Common myeloid progenitor, CD34-positive (primary cell): ENCODE results near the gene PSPN.

Experiments used
- CTCF ChIA-PET: fragments of 350-600 bp; sonication (Branson Sonifier 250); formaldehyde crosslinking; loops from one replicate; lab custom pipeline; 2021; ENCODE audit warnings: antibody characterized with exemption; lab: Charles Lee
- POLR2A ChIA-PET: fragments of 350-600 bp; sonication (Branson Sonifier 250); formaldehyde crosslinking; loops from one replicate; lab custom pipeline; 2021; ENCODE audit warnings: antibody characterized with exemption; lab: Charles Lee
- DNase-seq, 3 donors: peaks; one replicate each; pipeline versions ENCODE4 v3.0.0 to v3.0.0-alpha.2; 2013
- H3K27ac ChIP-seq, 2 experiments: 1 replicate in 1 of 2; 2 replicates in 1 of 2; pipeline ENCODE4 v1.7.0; 2013; ENCODE audit warnings: inconsistent platforms in 2 of 2, low read length in 2 of 2, mild to moderate bottlenecking in 2 of 2, low read depth in 1 of 2, moderate library complexity in 1 of 2; ENCODE audit not compliant: severe bottlenecking in 2 of 2, insufficient read depth in 1 of 2, poor library complexity in 1 of 2
- H3K27me3 ChIP-seq, 5 experiments: replicated peaks in 2 of 5; 1 replicate in 3 of 5; 2 replicates in 2 of 5; pipeline versions ENCODE4 v1.6.1 to v1.7.0; 2013; ENCODE audit warnings: low read length in 4 of 5, mild to moderate bottlenecking in 2 of 5, moderate library complexity in 2 of 5, inconsistent platforms in 1 of 5; ENCODE audit not compliant: insufficient read depth in 5 of 5, control insufficient read depth in 4 of 5
- H3K36me3 ChIP-seq, 4 experiments: 1 replicate in 2 of 4; 2 replicates in 2 of 4; pipeline versions ENCODE4 v1.6.1 to v1.7.0; 2013; ENCODE audit warnings: low read length in 3 of 4, control low read depth in 1 of 4, mild to moderate bottlenecking in 1 of 4; ENCODE audit not compliant: control insufficient read depth in 4 of 4, insufficient read depth in 4 of 4
- H3K4me1 ChIP-seq, 4 experiments: 1 replicate in 3 of 4; 2 replicates in 1 of 4; pipeline versions ENCODE4 v1.6.1 to v1.7.1; 2013; ENCODE audit warnings: low read length in 3 of 4, mild to moderate bottlenecking in 3 of 4, control low read depth in 1 of 4, inconsistent platforms in 1 of 4, moderate library complexity in 1 of 4; ENCODE audit not compliant: control insufficient read depth in 4 of 4, insufficient read depth in 4 of 4; ENCODE audit errors: control extremely low read depth in 1 of 4
- H3K4me3 ChIP-seq, 7 experiments: 1 replicate in 4 of 7; 2 replicates in 3 of 7; pipeline versions ENCODE4 v1.5.1 to v1.7.0; 2013; ENCODE audit warnings: mild to moderate bottlenecking in 7 of 7, low read length in 6 of 7, moderate library complexity in 6 of 7, inconsistent platforms in 2 of 7, low read depth in 2 of 7, control low read depth in 1 of 7; ENCODE audit not compliant: insufficient read depth in 4 of 7, control insufficient read depth in 1 of 7; ENCODE audit errors: extremely low read depth in 1 of 7
- H3K9me3 ChIP-seq, 5 experiments: 1 replicate in 4 of 5; 2 replicates in 1 of 5; pipeline versions ENCODE4 v1.6.1 to v1.7.1; 2013; ENCODE audit warnings: low read length in 4 of 5, mild to moderate bottlenecking in 2 of 5, inconsistent platforms in 1 of 5, low read depth in 1 of 5, moderate library complexity in 1 of 5; ENCODE audit not compliant: control insufficient read depth in 4 of 5, insufficient read depth in 2 of 5; ENCODE audit errors: control extremely low read depth in 1 of 5
- WGBS: methylation state at CpG from one replicate; pipeline ENCODE4 v1.1.5; 2013; ENCODE audit not compliant: insufficient coverage; 5-methylcytosine and 5-hydroxymethylcytosine counted together

The PSPN gene

GRCh38 chr19:6343462-6343861 is 32.3 kb downstream of the PSPN start:
- CTCF ChIA-PET: no interaction called here
- no peak for DNase-seq
- Histone ChIP-seq H3K4me1 (no peaks in the 10 kb centered on the region), H3K4me3 (no peak overlapping the region), H3K27me3 (no peaks in the 10 kb centered on the region), H3K27ac (no peak overlapping the region), H3K36me3 (no peaks in the 10 kb centered on the region), H3K9me3 (peaks cover 0 to 3% (median 0%) of the 10 kb centered on the region in 5 experiments)
- POLR2A ChIA-PET: no interaction called here
- 100% methylated on average over 1 of the region's 1 CpG for WGBS

DNA sequence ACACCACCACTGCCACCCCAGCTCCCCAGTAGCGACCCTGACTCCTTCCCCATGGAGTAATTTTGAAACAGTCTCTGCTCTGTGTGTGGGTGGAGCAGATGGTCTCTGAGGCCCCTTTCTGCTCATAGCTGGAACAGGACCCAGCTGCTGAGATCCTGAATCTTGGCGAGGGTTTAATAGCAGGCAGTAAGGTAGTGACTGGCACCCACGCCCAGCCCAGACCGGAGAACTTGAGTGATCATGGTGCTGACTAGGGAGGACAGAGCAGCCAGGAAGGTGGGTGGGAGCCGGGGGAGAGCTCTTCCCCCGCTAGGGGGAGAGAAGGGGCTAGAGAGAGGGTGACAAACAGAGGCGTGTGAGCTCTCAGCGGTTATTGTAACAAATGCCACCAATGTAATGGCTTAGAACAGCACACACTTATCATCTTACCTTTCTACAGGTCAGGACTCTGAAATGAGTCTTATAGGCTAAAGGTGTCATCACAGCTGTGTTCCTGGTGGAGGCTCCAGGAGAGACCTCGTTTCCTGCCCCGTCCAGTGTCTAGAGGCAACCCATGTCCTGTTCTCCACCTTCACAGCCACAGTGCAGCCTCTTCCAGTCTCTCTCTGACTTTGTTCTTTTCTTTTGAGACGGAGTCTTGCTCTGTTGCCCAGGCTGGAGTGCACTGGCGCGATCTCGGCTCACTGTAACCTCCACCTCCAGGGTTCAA is 35.1 kb downstream of the PSPN start:
- Histone ChIP-seq H3K27me3 (no peaks in the 10 kb centered on the region), H3K4me3 (no peak overlapping the region), H3K36me3 (no peaks in the 10 kb centered on the region), H3K9me3 (peaks cover 0 to 3% (median 0%) of the 10 kb centered on the region in 5 experiments), H3K4me1 (no peaks in the 10 kb centered on the region), H3K27ac (no peak overlapping the region)
- ChIA-PET CTCF (no interaction called here), POLR2A (no interaction called here)
- no peak for DNase-seq
- WGBS: 92% methylated on average over 9 of the region's 14 CpGs

DNA sequence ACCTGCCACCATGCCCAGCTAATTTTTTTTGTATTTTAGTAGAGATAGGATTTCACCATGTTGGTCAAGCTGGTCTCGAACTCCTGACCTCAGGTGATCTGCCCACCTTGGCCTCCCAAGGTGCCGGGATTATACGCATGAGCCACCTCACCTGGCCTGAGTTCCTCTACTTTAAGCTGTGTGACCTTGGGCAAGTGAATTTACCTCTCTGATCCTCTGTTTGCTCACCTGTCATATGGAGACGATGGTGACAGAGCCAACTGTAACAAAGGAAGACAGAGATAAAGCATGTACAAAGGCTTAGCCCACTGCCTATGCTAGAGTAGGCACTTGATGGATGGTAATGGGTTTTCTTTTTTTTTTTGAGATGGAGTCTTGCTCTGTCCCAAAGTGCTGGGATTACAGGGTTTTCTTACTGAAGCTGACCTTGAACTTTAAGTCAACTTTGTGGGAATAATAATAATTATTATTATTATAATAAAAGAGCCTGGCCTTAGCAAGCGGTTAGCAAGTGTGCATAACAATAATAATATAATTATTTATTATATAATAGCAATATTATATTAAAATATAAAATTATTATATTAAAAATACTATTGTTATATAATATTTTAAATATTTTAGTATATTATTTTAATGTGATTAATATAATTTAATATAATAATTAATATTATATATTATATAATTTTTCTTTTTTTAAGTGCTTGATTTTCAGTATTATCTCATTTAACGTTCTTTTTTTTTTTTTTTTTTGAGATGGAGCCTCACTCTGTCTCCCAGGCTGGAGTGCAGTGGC is 41.0 kb downstream of the PSPN start:
- no peak overlapping the region for H3K27ac ChIP-seq
- CTCF ChIA-PET: no interaction called here
- DNase-seq: no peak
- POLR2A ChIA-PET: no interaction called here
- H3K27me3 ChIP-seq: peaks cover 0 to 4% (median 0%) of the 10 kb centered on the region in 5 experiments
- 97% methylated on average over 4 of the region's 6 CpGs for WGBS
- no peaks in the 10 kb centered on the region for H3K4me1 ChIP-seq
- H3K4me3 ChIP-seq: no peak overlapping the region
- H3K36me3 ChIP-seq: no peaks in the 10 kb centered on the region
- no peaks in the 10 kb centered on the region for H3K9me3 ChIP-seq

- 91% methylated on average over 12 of the region's 17 CpGs for WGBS
- CTCF ChIA-PET: no interaction called here
- Histone ChIP-seq H3K27me3 (peaks cover 0 to 4% (median 0%) of the 10 kb centered on the region in 5 experiments), H3K4me1 (no peaks in the 10 kb centered on the region), H3K27ac (no peak within 1 kb of the TSS), H3K4me3 (no peak within 1 kb of the TSS), H3K9me3 (no peaks in the 10 kb centered on the region), H3K36me3 (no peaks in the 10 kb centered on the region)
- no peak for DNase-seq
- POLR2A ChIA-PET: no interaction called here
These were observed 42.3 kb downstream of the PSPN start, which contains the start of gene ACER1 for GRCh38 chr19:6333439-6333838. Gene ACER1 (minus strand): TSS chr19:6333612. CDS start chr19:6333551, 61 bp downstream.

- WGBS: 94% methylated on average over 5 of the region's 5 CpGs
- Histone ChIP-seq H3K9me3 (no peaks in the 10 kb centered on the region), H3K27me3 (peaks cover 0 to 4% (median 0%) of the 10 kb centered on the region in 5 experiments), H3K4me3 (no peak overlapping the region), H3K27ac (no peak overlapping the region), H3K4me1 (no peaks in the 10 kb centered on the region), H3K36me3 (no peaks in the 10 kb centered on the region)
- ChIA-PET POLR2A (no interaction called here), CTCF (interaction anchor here (1.2 kb wide), 2 partner anchors 10 to 108 kb away, joined by 3 to 4 read pairs; no protein-coding TSS in a partner anchor)
- DNase-seq: no peak
These were observed 48.9 kb downstream of the PSPN start for GRCh38 chr19:6326815-6327214.

DNA sequence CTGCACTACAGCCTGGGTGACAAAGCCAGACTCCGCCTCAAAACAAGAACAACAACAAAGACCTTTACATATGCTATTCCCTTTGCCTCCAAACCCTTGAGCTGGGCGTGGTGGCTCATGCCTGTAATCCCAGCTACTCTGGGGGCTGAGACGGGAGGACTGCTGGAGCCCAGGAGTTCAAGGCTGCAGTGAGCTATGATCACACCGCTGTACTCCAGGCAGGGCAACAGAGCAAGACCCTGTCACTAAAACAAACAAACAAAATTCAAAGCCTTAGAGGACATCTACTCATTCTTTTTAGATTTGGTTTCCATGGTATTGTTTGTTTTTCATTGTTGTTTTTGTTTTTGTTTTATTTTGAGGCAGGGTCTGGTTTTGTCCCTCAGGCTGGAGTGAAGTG is 50.1 kb downstream of the PSPN start:
- Histone ChIP-seq H3K4me3 (no peak overlapping the region), H3K9me3 (no peaks in the 10 kb centered on the region), H3K27ac (no peak overlapping the region), H3K36me3 (no peaks in the 10 kb centered on the region), H3K4me1 (no peaks in the 10 kb centered on the region), H3K27me3 (peaks cover 0 to 2% (median 0%) of the 10 kb centered on the region in 5 experiments)
- CTCF ChIA-PET: interaction anchor here (1.2 kb wide), 1 partner anchor 9 kb away, joined by 4 read pairs; no protein-coding TSS in a partner anchor
- POLR2A ChIA-PET: no interaction called here
- DNase-seq: no peak
- 94% methylated on average over 2 of the region's 4 CpGs for WGBS
